ENCODE measurements around the gene CLEC2B. TPM values are rescaled to one million over a fixed set of nuclear protein-coding genes. Genes with fewer than 3 reads are reported as not detected.

Gene CLEC2B
- polyA plus RNA-seq, 1 of the 3 experiments (the other 2 are of a cell fraction): not detected

- POLR2A ChIA-PET: no interaction called here
- no peak overlapping the region for H2AFZ ChIP-seq (ENCODE audit: low read depth)
- H3K9ac ChIP-seq: no peak overlapping the region
- H3K9me3 ChIP-seq: no peaks in the 10 kb centered on the region
- no peaks in the 10 kb centered on the region for H3K9me2 ChIP-seq
- no peak for TF ChIP-seq JUND (IDR thresholded peaks at IDR 0.05)
- TF ChIP-seq ZBTB33 (IDR thresholded peaks at IDR 0.05; ENCODE audit: borderline replicate concordance, low read depth): no peak
- no peak for TF ChIP-seq MEF2A (IDR thresholded peaks at IDR 0.05; ENCODE audit: borderline replicate concordance, low read depth)
- TF ChIP-seq EP300 (IDR thresholded peaks at IDR 0.05; ENCODE audit: borderline replicate concordance in 1 of 2, low read depth in 1 of 2, low read length in 1 of 2): no peak
- no peak for TF ChIP-seq TCF12 (IDR thresholded peaks at IDR 0.05)
- no peak for TF ChIP-seq TEAD4 (IDR thresholded peaks at IDR 0.05; ENCODE audit: borderline replicate concordance, insufficient read depth)
- no peak for TF ChIP-seq GABPA (IDR thresholded peaks at IDR 0.05; ENCODE audit: low read depth)
- no peak for TF ChIP-seq REST (IDR thresholded peaks at IDR 0.05; ENCODE audit: low read depth, low read length)
- CTCF ChIA-PET: no interaction called here
- H4K20me1 ChIP-seq (ENCODE audit: insufficient read depth): no peaks in the 10 kb centered on the region
- no peak overlapping the region for H3K4me3 ChIP-seq (ENCODE audit: low read depth in 2 of 2, low read length in 1 of 2)
- 10% methylated on average over 3 of the region's 3 CpGs for WGBS (ENCODE audit: low lambda C conversion rate)
- H3F3A ChIP-seq (replicated peaks; ENCODE audit: insufficient read depth): no peaks in the 10 kb centered on the region
- no peaks in the 10 kb centered on the region for H3K36me3 ChIP-seq (replicated peaks in 1 of 2; ENCODE audit: control insufficient read depth in 1 of 2, insufficient read depth in 2 of 2, low read length in 1 of 2)
- DNase-seq: no peak
- no peak overlapping the region for H3K27ac ChIP-seq (ENCODE audit: low read depth in 2 of 2, low read length in 1 of 2)
- H3K4me1 ChIP-seq (ENCODE audit: control insufficient read depth in 1 of 2, insufficient read depth in 2 of 2, low read depth in 1 of 2, low read length in 1 of 2): no peaks in the 10 kb centered on the region
- peaks cover 6% of the 10 kb centered on the region; the same call in 1 of the 2 replicates for H3K27me3 ChIP-seq (ENCODE audit: insufficient read depth)
- H3K4me2 ChIP-seq: no peak overlapping the region
- no peaks in the 10 kb centered on the region for H3K79me2 ChIP-seq (ENCODE audit: insufficient read depth)
These were observed 37.4 kb downstream of the CLEC2B start for GRCh38 chr12:9831720-9832119.

DNA sequence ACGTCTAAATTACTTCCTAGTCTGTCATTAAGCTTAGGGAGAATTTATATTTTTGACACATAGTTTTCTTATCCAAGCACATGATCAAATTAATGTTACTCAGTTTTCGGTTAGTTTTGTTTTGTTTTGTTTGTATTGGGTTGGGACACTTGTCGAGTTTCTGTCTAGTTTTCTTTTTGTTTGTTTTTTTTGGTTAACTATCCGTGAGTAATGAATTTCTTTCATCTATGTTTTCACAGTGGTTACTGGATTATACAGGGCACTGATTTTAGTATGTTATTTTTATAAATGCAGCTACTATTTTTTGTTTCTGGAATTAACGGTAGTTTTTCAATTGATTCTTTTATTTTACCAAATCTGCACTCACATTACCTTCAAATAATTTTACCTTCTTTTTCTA lies 39.2 kb downstream of the CLEC2B start:
- Histone ChIP-seq H3K27me3 (ENCODE audit: insufficient read depth) (no peaks in the 10 kb centered on the region; the same call in 1 of the 2 replicates), H3K79me2 (ENCODE audit: insufficient read depth) (no peaks in the 10 kb centered on the region), H2AFZ (ENCODE audit: low read depth) (no peak overlapping the region), H3K9me3 (no peaks in the 10 kb centered on the region), H3K4me2 (no peak overlapping the region), H4K20me1 (ENCODE audit: insufficient read depth) (no peaks in the 10 kb centered on the region), H3K4me1 (ENCODE audit: control insufficient read depth in 1 of 2, insufficient read depth in 2 of 2, low read depth in 1 of 2, low read length in 1 of 2) (no peaks in the 10 kb centered on the region), H3K4me3 (ENCODE audit: low read depth in 2 of 2, low read length in 1 of 2) (no peak overlapping the region), H3K9me2 (no peaks in the 10 kb centered on the region), H3K36me3 (replicated peaks in 1 of 2; ENCODE audit: control insufficient read depth in 1 of 2, insufficient read depth in 2 of 2, low read length in 1 of 2) (no peaks in the 10 kb centered on the region), H3K27ac (ENCODE audit: low read depth in 2 of 2, low read length in 1 of 2) (no peak overlapping the region), H3K9ac (no peak overlapping the region), H3F3A (replicated peaks; ENCODE audit: insufficient read depth) (no peaks in the 10 kb centered on the region)
- POLR2A ChIA-PET: no interaction called here
- no peak for TF ChIP-seq TEAD4 (IDR thresholded peaks at IDR 0.05; ENCODE audit: borderline replicate concordance, insufficient read depth)
- TF ChIP-seq SMC3 (IDR thresholded peaks at IDR 0.05; ENCODE audit: low read depth, low read length): no peak
- TF ChIP-seq, protein P1, sequence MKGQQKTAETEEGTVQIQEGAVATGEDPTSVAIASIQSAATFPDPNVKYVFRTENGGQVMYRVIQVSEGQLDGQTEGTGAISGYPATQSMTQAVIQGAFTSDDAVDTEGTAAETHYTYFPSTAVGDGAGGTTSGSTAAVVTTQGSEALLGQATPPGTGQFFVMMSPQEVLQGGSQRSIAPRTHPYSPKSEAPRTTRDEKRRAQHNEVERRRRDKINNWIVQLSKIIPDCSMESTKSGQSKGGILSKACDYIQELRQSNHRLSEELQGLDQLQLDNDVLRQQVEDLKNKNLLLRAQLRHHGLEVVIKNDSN (IDR thresholded peaks at IDR 0.05; ENCODE audit: borderline replicate concordance, low read depth): no peak
- DNase-seq: no peak
- CTCF ChIA-PET: interaction anchor here (1.2 kb wide), 1 partner anchor 81 kb away, joined by 3 read pairs; no protein-coding TSS in a partner anchor
- WGBS (ENCODE audit: low lambda C conversion rate): 6% methylated on average over 5 of the region's 5 CpGs

Measured in SK-N-SH (cell line).